H1 (cell line): ENCODE results near the gene ITGB2. TPM values are rescaled to one million over a fixed set of nuclear protein-coding genes. Genes with fewer than 3 reads are reported as not detected.

ENCODE experiments used
- CREB1 ChIP-seq: IDR thresholded peaks from 2 replicates; pipeline ENCODE4 v1.6.1; 2012; ENCODE audit warnings: inconsistent platforms
- PHF8 ChIP-seq: fragments of 200-600 bp; sonication (generic); conservative IDR thresholded peaks from 2 replicates; pipeline ENCODE4 v1.7.1; 2012; ENCODE audit warnings: low read depth, mild to moderate bottlenecking, inconsistent platforms, low read length, moderate library complexity
- polyA plus RNA-seq, 7 experiments: library from polyadenylated mRNA; depleted of rRNA in 3 of 7; stranded (reverse) in 5 of 7; unstranded in 2 of 7; fragments of >200 nt in 5 of 7; fragments of 200-250 nt in 2 of 7; gene quantifications; 1 replicate in 5 of 7; 2 replicates in 1 of 7; 4 replicates in 1 of 7; pipeline versions ENCODE4 v1.2.1 to v1.2.3, GENCODE V29; 2011 to 2013; ENCODE audit warnings: missing spikeins in 2 of 7, mixed read lengths in 2 of 7
- total RNA-seq: library from RNA; stranded (reverse); fragmentation: NEBNext Ultra II Directional; extraction: Animal tissue kit (Norgen Biotek cat#: 25700); gene quantifications from 2 replicates; pipeline ENCODE4 v1.2.1, GENCODE V29; 2021
- TF ChIP-seq, protein P1 (sequence below): fragments of 300-600 bp; sonication (generic); IDR thresholded peaks from 2 replicates; pipeline ENCODE4 v1.7.1; 2012; ENCODE audit warnings: low read length, moderate library complexity, mild to moderate bottlenecking, inconsistent platforms; ENCODE audit not compliant: insufficient replicate concordance
- TF ChIP-seq, protein P2 (sequence below): IDR thresholded peaks from 2 replicates; pipeline ENCODE4 v1.6.1; 2011; ENCODE audit warnings: low read depth, mild to moderate bottlenecking, low read length; ENCODE audit not compliant: insufficient read depth

The ITGB2 gene
- total and polyA plus RNA-seq, 2 of the 8 experiments (the other 6 are each of a cell fraction or from before 2014, with no cell fraction given), result 0.24 to 0.63 TPM

- TF ChIP-seq, protein P1, sequence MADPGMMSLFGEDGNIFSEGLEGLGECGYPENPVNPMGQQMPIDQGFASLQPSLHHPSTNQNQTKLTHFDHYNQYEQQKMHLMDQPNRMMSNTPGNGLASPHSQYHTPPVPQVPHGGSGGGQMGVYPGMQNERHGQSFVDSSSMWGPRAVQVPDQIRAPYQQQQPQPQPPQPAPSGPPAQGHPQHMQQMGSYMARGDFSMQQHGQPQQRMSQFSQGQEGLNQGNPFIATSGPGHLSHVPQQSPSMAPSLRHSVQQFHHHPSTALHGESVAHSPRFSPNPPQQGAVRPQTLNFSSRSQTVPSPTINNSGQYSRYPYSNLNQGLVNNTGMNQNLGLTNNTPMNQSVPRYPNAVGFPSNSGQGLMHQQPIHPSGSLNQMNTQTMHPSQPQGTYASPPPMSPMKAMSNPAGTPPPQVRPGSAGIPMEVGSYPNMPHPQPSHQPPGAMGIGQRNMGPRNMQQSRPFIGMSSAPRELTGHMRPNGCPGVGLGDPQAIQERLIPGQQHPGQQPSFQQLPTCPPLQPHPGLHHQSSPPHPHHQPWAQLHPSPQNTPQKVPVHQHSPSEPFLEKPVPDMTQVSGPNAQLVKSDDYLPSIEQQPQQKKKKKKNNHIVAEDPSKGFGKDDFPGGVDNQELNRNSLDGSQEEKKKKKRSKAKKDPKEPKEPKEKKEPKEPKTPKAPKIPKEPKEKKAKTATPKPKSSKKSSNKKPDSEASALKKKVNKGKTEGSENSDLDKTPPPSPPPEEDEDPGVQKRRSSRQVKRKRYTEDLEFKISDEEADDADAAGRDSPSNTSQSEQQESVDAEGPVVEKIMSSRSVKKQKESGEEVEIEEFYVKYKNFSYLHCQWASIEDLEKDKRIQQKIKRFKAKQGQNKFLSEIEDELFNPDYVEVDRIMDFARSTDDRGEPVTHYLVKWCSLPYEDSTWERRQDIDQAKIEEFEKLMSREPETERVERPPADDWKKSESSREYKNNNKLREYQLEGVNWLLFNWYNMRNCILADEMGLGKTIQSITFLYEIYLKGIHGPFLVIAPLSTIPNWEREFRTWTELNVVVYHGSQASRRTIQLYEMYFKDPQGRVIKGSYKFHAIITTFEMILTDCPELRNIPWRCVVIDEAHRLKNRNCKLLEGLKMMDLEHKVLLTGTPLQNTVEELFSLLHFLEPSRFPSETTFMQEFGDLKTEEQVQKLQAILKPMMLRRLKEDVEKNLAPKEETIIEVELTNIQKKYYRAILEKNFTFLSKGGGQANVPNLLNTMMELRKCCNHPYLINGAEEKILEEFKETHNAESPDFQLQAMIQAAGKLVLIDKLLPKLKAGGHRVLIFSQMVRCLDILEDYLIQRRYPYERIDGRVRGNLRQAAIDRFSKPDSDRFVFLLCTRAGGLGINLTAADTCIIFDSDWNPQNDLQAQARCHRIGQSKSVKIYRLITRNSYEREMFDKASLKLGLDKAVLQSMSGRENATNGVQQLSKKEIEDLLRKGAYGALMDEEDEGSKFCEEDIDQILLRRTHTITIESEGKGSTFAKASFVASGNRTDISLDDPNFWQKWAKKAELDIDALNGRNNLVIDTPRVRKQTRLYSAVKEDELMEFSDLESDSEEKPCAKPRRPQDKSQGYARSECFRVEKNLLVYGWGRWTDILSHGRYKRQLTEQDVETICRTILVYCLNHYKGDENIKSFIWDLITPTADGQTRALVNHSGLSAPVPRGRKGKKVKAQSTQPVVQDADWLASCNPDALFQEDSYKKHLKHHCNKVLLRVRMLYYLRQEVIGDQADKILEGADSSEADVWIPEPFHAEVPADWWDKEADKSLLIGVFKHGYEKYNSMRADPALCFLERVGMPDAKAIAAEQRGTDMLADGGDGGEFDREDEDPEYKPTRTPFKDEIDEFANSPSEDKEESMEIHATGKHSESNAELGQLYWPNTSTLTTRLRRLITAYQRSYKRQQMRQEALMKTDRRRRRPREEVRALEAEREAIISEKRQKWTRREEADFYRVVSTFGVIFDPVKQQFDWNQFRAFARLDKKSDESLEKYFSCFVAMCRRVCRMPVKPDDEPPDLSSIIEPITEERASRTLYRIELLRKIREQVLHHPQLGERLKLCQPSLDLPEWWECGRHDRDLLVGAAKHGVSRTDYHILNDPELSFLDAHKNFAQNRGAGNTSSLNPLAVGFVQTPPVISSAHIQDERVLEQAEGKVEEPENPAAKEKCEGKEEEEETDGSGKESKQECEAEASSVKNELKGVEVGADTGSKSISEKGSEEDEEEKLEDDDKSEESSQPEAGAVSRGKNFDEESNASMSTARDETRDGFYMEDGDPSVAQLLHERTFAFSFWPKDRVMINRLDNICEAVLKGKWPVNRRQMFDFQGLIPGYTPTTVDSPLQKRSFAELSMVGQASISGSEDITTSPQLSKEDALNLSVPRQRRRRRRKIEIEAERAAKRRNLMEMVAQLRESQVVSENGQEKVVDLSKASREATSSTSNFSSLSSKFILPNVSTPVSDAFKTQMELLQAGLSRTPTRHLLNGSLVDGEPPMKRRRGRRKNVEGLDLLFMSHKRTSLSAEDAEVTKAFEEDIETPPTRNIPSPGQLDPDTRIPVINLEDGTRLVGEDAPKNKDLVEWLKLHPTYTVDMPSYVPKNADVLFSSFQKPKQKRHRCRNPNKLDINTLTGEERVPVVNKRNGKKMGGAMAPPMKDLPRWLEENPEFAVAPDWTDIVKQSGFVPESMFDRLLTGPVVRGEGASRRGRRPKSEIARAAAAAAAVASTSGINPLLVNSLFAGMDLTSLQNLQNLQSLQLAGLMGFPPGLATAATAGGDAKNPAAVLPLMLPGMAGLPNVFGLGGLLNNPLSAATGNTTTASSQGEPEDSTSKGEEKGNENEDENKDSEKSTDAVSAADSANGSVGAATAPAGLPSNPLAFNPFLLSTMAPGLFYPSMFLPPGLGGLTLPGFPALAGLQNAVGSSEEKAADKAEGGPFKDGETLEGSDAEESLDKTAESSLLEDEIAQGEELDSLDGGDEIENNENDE, result no peak
- TF ChIP-seq, protein P2, sequence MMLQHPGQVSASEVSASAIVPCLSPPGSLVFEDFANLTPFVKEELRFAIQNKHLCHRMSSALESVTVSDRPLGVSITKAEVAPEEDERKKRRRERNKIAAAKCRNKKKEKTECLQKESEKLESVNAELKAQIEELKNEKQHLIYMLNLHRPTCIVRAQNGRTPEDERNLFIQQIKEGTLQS, result no peak
- TF ChIP-seq PHF8, result no peak
- TF ChIP-seq CREB1, result no peak
These were observed 28.6 kb downstream of the ITGB2 start (continued) for GRCh38 chr21:44892095-44892494.
